GM12875 (cell line): ENCODE measurements around the gene RHEX.

Source experiments
- H3K4me3 ChIP-seq: one replicate; pipeline ENCODE4 v1.5.1; 2011; ENCODE audit warnings: low read depth, low read length, control low read depth
- CTCF ChIP-seq: IDR thresholded peaks from 2 replicates; pipeline ENCODE4 v1.5.1; 2011; ENCODE audit warnings: low read depth, mild to moderate bottlenecking, control low read depth, inconsistent platforms, low read length, moderate library complexity, borderline replicate concordance; ENCODE audit not compliant: insufficient read depth

Gene RHEX

GRCh38 chr1:206120406-206120805 is 67.4 kb downstream of the RHEX start:
- H3K4me3 ChIP-seq = no peak overlapping the region
- TF ChIP-seq CTCF = no peak

GRCh38 chr1:206121269-206121668 is 68.3 kb downstream of the RHEX start:
- no peak for TF ChIP-seq CTCF
- H3K4me3 ChIP-seq = no peak overlapping the region

GRCh38 chr1:206122686-206123085 is 69.7 kb downstream of the RHEX start:
- H3K4me3 ChIP-seq = no peak overlapping the region
- TF ChIP-seq CTCF = no peak

- H3K4me3 ChIP-seq = no peak overlapping the region
- no peak for TF ChIP-seq CTCF
These were observed 72.4 kb downstream of the RHEX start for GRCh38 chr1:206125346-206125745.

GRCh38 chr1:206127336-206127735 is 74.4 kb downstream of the RHEX start:
- H3K4me3 ChIP-seq = no peak overlapping the region
- TF ChIP-seq CTCF = no peak

- TF ChIP-seq CTCF = no peak
- H3K4me3 ChIP-seq = no peak overlapping the region
These were observed 75.2 kb downstream of the RHEX start for GRCh38 chr1:206128196-206128595.

- TF ChIP-seq CTCF = no peak
- no peak overlapping the region for H3K4me3 ChIP-seq
These were observed 78.1 kb downstream of the RHEX start for GRCh38 chr1:206131037-206131436.
